Uterus (tissue), 4 donors: ENCODE measurements around the gene ZFP57. TPM values are rescaled to one million over a fixed set of nuclear protein-coding genes. Genes with fewer than 3 reads are reported as not detected.

ENCODE experiments used
- DNase-seq, 2 donors: peaks; one replicate each; pipeline ENCODE4 v3.0.0-alpha.2; 2019 to 2020
- H3K27ac ChIP-seq, 2 donors: fragments of 200-600 bp; sonication (generic); 1 replicate in 1 of 2; 2 replicates in 1 of 2; pipeline ENCODE4 v1.5.1; 2016 to 2018
- H3K27me3 ChIP-seq, 2 donors: fragments of 200-600 bp; sonication (generic); one replicate each; pipeline ENCODE4 v1.5.1; 2018 to 2019; ENCODE audit warnings: control low read depth in 1 of 2
- H3K36me3 ChIP-seq, 2 donors: fragments of 200-600 bp; sonication (generic); one replicate each; pipeline ENCODE4 v1.5.1; 2019; ENCODE audit warnings: control low read depth in 1 of 2
- H3K4me1 ChIP-seq, 2 donors: fragments of 200-600 bp; sonication (generic); one replicate each; pipeline ENCODE4 v1.5.1; 2018 to 2019; ENCODE audit warnings: control low read depth in 1 of 2
- H3K4me3 ChIP-seq, 2 donors: fragments of 200-600 bp; sonication (generic); 1 replicate in 1 of 2; 2 replicates in 1 of 2; pipeline ENCODE4 v1.5.1; 2018 to 2019; ENCODE audit warnings: mild to moderate bottlenecking in 1 of 2
- H3K9me3 ChIP-seq, 2 donors: fragments of 200-600 bp; sonication (generic); one replicate each; pipeline ENCODE4 v1.5.1; 2019; ENCODE audit warnings: control low read depth in 1 of 2
- POLR2A ChIP-seq, 2 donors: fragments of 450-650 bp; IDR thresholded peaks; one replicate each; pipeline ENCODE4 v1.6.1; 2016; ENCODE audit warnings: antibody characterized with exemption in 2 of 2, mild to moderate bottlenecking in 1 of 2, moderate library complexity in 1 of 2
- intact Hi-C: fragments of 100-400 bp; cut with DNase I; formaldehyde crosslinking; loops from one replicate; pipeline ENCODE4 v1.15.1; 2023; ENCODE audit warnings: low total_unique reads
- small RNA-seq: library from RNA; depleted of rRNA; stranded (forward); fragments of <200 nt; gene quantifications from one replicate; pipeline ENCODE3, GENCODE V24; 2016
- total RNA-seq, 4 donors: library from RNA; depleted of rRNA in 3 of 4; stranded (reverse); fragments of >200 nt in 3 of 4; gene quantifications; one replicate each; pipeline versions ENCODE4 v1.1.0 to v1.2.4, GENCODE V29; 2014 to 2023
- donor health status: DM: yes; HTN: yes; CAD: no.

ZFP57 gene
- total RNA-seq, 4 donors from 2014 or later, result 0.24 TPM; not detected in 3

- H3K36me3 ChIP-seq, result no peaks in the 10 kb centered on the region
- intact Hi-C loops, result no loop called here
- H3K27ac ChIP-seq, result no peak overlapping the region
- no peak overlapping the region for H3K4me3 ChIP-seq
- H3K9me3 ChIP-seq, result no peaks in the 10 kb centered on the region
- H3K4me1 ChIP-seq, result no peaks in the 10 kb centered on the region
- no peak for TF ChIP-seq POLR2A (IDR thresholded peaks at IDR 0.05)
- no peak for DNase-seq
- H3K27me3 ChIP-seq, result no peaks in the 10 kb centered on the region
Measured at GRCh38 chr6:29624520-29624961, 56.4 kb downstream of the ZFP57 start.

Small RNA genes within 50 kb of the gene (small RNA-seq; reads per million reads assigned to genes)
- gene SUMO2P1, result not detected

Other genes starting within 250 kb of the ZFP57 start
- gene OR10C1, start 241.8 kb downstream of the ZFP57 start, total RNA-seq, result not detected
- gene OR11A1, start 224.1 kb downstream of the ZFP57 start, total RNA-seq, result not detected
- not detected for gene OR2H1, start 224.0 kb downstream of the ZFP57 start, total RNA-seq
- under 1 TPM in 2 of 4 donors, not detected in 2; 0.37 to 0.48 TPM for gene MAS1L, start 193.2 kb downstream of the ZFP57 start, total RNA-seq
- gene UBD, start 121.4 kb downstream of the ZFP57 start, total RNA-seq, result under 1 TPM in 1 of 4 donors, not detected in 3; 0.41 TPM
- not detected for gene OR2H2, start 96.0 kb downstream of the ZFP57 start, total RNA-seq
- 100 to 1,000 TPM in 1 of 4 donors, 10 to 100 TPM in 3; 29.4 to 184 (median 44.6) TPM for gene GABBR1, start 48.0 kb downstream of the ZFP57 start, total RNA-seq
- gene MOG, start 24.1 kb downstream of the ZFP57 start, total RNA-seq, result not detected
- gene HLA-F, start 42.3 kb upstream of the ZFP57 start, total RNA-seq, result 100 to 1,000 TPM in 2 of 4 donors, 10 to 100 TPM in 2; 14.2 to 146 (median 104) TPM
- under 1 TPM in 1 of 4 donors, not detected in 3; 0.52 TPM for gene HLA-G, start 146.7 kb upstream of the ZFP57 start, total RNA-seq